ENCODE data around the gene PSMB7. TPM values are rescaled to one million over a fixed set of nuclear protein-coding genes. Genes with fewer than 3 reads are reported as not detected.
A peak's percentile ranks its signal among the peaks of the same experiment; 100 is the strongest.

The PSMB7 gene
- total RNA-seq, 1 experiment from 2014 or later: 187 TPM

DNA sequence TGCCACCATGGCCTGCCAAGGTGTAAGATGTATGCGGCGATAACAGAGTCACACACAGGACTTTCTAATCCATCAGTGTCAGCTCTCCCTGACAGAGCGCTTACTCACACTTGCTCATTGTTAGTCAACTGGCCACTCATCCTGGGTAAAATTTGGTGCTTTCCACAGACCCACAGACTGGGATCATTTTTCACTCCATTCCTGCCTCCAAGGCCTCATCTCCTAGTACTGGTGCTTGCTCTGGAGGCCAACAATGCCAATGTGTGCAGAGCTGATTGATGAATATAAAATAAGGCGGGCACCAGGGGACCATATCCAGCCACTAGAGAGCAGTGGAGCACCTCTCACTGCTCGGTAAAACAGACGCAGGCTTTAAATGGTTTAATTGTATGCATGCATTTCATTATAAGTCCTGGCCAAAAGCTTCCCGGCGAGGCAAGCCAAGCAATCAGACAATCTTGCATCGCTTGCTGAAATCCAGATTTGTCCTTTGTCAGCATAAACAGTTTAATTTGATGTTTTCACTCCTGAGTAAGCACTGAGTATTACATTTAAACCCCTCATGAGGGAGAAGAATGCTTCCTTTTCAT is 22.3 kb downstream of the PSMB7 start:
- H3K27me3 Mint-ChIP-seq (ENCODE audit: low read depth): no peaks in the 10 kb centered on the region
- H3K4me1 Mint-ChIP-seq: peaks cover 41% of the 10 kb centered on the region
- DNase-seq (ENCODE audit: low spot score): peak; percentile 30
- H3K4me3 Mint-ChIP-seq: no peak overlapping the region
- POLR2A ChIA-PET: no interaction called here
- H3K9me3 Mint-ChIP-seq: no peaks in the 10 kb centered on the region
- peak overlapping the region; percentile 73 for H3K27ac Mint-ChIP-seq
- TF ChIP-seq, protein P1, sequence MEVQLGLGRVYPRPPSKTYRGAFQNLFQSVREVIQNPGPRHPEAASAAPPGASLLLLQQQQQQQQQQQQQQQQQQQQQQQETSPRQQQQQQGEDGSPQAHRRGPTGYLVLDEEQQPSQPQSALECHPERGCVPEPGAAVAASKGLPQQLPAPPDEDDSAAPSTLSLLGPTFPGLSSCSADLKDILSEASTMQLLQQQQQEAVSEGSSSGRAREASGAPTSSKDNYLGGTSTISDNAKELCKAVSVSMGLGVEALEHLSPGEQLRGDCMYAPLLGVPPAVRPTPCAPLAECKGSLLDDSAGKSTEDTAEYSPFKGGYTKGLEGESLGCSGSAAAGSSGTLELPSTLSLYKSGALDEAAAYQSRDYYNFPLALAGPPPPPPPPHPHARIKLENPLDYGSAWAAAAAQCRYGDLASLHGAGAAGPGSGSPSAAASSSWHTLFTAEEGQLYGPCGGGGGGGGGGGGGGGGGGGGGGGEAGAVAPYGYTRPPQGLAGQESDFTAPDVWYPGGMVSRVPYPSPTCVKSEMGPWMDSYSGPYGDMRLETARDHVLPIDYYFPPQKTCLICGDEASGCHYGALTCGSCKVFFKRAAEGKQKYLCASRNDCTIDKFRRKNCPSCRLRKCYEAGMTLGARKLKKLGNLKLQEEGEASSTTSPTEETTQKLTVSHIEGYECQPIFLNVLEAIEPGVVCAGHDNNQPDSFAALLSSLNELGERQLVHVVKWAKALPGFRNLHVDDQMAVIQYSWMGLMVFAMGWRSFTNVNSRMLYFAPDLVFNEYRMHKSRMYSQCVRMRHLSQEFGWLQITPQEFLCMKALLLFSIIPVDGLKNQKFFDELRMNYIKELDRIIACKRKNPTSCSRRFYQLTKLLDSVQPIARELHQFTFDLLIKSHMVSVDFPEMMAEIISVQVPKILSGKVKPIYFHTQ (CRISPR knock-in tag; IDR thresholded peaks at IDR 0.05): no peak
- no peak for TF ChIP-seq ZNF317 (CRISPR knock-in tag; IDR thresholded peaks at IDR 0.05; ENCODE audit: borderline replicate concordance, low read depth)
- TF ChIP-seq, protein P2, sequence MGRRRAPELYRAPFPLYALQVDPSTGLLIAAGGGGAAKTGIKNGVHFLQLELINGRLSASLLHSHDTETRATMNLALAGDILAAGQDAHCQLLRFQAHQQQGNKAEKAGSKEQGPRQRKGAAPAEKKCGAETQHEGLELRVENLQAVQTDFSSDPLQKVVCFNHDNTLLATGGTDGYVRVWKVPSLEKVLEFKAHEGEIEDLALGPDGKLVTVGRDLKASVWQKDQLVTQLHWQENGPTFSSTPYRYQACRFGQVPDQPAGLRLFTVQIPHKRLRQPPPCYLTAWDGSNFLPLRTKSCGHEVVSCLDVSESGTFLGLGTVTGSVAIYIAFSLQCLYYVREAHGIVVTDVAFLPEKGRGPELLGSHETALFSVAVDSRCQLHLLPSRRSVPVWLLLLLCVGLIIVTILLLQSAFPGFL (CRISPR knock-in tag; IDR thresholded peaks at IDR 0.05; ENCODE audit: borderline replicate concordance): no peak
- no peak for TF ChIP-seq RELA (CRISPR knock-in tag; IDR thresholded peaks at IDR 0.05; ENCODE audit: borderline replicate concordance)
- TF ChIP-seq SOX15 (CRISPR knock-in tag; IDR thresholded peaks at IDR 0.05): no peak
- TF ChIP-seq, protein P3, sequence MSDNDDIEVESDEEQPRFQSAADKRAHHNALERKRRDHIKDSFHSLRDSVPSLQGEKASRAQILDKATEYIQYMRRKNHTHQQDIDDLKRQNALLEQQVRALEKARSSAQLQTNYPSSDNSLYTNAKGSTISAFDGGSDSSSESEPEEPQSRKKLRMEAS (CRISPR knock-in tag; IDR thresholded peaks at IDR 0.05): no peak
- TF ChIP-seq, protein P4, sequence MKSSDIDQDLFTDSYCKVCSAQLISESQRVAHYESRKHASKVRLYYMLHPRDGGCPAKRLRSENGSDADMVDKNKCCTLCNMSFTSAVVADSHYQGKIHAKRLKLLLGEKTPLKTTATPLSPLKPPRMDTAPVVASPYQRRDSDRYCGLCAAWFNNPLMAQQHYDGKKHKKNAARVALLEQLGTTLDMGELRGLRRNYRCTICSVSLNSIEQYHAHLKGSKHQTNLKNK (CRISPR knock-in tag; IDR thresholded peaks at IDR 0.05): no peak
- TF ChIP-seq, protein P5, sequence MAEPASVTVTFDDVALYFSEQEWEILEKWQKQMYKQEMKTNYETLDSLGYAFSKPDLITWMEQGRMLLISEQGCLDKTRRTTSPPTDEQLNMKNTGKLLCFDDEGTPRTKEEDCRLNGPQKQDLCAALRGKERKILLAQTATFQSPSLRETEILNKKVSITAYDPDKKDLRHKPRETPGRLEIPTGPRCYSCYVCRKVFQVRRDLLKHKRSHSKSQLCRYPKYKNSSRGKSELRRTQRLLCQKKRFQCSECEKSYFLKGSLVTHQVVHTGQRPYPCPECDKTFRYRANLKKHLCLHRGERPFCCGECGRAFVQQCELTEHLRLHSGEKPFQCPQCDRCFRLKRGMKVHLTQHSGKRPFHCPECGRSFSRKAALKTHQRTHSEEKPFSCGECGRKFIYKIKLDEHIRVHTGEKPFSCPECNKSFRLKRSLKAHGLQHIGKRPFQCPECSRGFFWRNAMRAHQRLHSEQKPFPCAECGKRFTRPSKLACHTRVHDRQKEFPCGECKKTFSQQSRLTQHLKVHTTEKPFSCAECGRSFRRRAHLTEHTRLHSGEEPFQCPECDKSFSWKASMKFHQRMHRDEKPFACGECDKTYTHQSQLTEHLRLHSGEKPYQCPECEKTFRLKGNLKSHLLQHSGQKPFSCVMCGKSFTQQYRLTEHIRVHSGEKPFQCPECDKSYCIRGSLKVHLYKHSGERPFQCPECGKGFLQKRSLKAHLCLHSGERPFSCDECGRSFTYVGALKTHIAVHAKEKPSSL (CRISPR knock-in tag; conservative IDR thresholded peaks at IDR 0.05): no peak
- no peak for TF ChIP-seq ZNF671 (CRISPR knock-in tag; IDR thresholded peaks at IDR 0.05)
- no peak for TF ChIP-seq ETV6 (CRISPR knock-in tag; IDR thresholded peaks at IDR 0.05)
- TF ChIP-seq FOXP1 (CRISPR knock-in tag; IDR thresholded peaks at IDR 0.05; ENCODE audit: borderline replicate concordance): no peak
- TF ChIP-seq, protein P6, sequence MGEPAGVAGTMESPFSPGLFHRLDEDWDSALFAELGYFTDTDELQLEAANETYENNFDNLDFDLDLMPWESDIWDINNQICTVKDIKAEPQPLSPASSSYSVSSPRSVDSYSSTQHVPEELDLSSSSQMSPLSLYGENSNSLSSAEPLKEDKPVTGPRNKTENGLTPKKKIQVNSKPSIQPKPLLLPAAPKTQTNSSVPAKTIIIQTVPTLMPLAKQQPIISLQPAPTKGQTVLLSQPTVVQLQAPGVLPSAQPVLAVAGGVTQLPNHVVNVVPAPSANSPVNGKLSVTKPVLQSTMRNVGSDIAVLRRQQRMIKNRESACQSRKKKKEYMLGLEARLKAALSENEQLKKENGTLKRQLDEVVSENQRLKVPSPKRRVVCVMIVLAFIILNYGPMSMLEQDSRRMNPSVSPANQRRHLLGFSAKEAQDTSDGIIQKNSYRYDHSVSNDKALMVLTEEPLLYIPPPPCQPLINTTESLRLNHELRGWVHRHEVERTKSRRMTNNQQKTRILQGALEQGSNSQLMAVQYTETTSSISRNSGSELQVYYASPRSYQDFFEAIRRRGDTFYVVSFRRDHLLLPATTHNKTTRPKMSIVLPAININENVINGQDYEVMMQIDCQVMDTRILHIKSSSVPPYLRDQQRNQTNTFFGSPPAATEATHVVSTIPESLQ (CRISPR knock-in tag; IDR thresholded peaks at IDR 0.05): no peak
- no peak for TF ChIP-seq KAT7 (CRISPR knock-in tag; IDR thresholded peaks at IDR 0.05; ENCODE audit: borderline replicate concordance)
- TF ChIP-seq, protein P7, sequence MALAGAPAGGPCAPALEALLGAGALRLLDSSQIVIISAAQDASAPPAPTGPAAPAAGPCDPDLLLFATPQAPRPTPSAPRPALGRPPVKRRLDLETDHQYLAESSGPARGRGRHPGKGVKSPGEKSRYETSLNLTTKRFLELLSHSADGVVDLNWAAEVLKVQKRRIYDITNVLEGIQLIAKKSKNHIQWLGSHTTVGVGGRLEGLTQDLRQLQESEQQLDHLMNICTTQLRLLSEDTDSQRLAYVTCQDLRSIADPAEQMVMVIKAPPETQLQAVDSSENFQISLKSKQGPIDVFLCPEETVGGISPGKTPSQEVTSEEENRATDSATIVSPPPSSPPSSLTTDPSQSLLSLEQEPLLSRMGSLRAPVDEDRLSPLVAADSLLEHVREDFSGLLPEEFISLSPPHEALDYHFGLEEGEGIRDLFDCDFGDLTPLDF (CRISPR knock-in tag; IDR thresholded peaks at IDR 0.05): no peak
- no peak for TF ChIP-seq CBFB (CRISPR knock-in tag; IDR thresholded peaks at IDR 0.05; ENCODE audit: low read depth)
- TF ChIP-seq ZNF396 (CRISPR knock-in tag; IDR thresholded peaks at IDR 0.05; ENCODE audit: borderline replicate concordance): no peak
- no peak for TF ChIP-seq GTF2I (CRISPR knock-in tag; conservative IDR thresholded peaks at IDR 0.05)
- TF ChIP-seq, protein P8, sequence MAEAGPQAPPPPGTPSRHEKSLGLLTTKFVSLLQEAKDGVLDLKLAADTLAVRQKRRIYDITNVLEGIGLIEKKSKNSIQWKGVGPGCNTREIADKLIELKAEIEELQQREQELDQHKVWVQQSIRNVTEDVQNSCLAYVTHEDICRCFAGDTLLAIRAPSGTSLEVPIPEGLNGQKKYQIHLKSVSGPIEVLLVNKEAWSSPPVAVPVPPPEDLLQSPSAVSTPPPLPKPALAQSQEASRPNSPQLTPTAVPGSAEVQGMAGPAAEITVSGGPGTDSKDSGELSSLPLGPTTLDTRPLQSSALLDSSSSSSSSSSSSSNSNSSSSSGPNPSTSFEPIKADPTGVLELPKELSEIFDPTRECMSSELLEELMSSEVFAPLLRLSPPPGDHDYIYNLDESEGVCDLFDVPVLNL (CRISPR knock-in tag; IDR thresholded peaks at IDR 0.05; ENCODE audit: borderline replicate concordance, low read depth): no peak
- ATAC-seq: peak; percentile 81
- CTCF ChIA-PET: interaction anchor here (0.6 to 2.2 kb wide), 24 partner anchors 9 to 447 kb away, joined by 3 to 12 read pairs (median 4); no protein-coding TSS in a partner anchor
- peaks cover 3% of the 10 kb centered on the region for H3K36me3 Mint-ChIP-seq

Data from WTC11 (cell line).